ENCODE data around the gene POMGNT2.

The POMGNT2 gene

DNA sequence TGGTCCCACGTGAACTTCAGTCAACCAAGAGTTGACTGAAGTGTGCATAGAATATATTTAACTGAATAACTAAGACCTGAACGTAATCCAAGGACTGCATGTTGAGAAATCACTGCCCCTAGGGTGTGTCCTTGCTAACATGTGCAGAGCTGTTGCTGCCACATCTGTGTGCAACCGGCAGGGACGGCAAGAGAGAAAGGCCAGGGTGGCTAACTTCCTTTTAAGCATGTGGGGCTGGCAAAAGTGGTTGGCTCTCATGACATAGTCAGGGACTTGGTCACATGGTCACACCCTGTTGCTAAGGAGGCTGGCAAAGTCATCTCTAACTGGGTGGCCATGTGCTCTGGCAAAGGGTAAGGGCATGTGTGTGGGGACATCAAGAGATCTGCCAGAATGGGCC lies 74.4 kb downstream of the POMGNT2 start:
- Histone ChIP-seq H3K27ac (replicated peaks) (no peak overlapping the region), H3K4me3 (replicated peaks; ENCODE audit: insufficient read depth, low read length) (no peak overlapping the region), H3K27me3 (ENCODE audit: insufficient read depth, poor library complexity, severe bottlenecking) (no peaks in the 10 kb centered on the region)
- no peak for TF ChIP-seq POLR2AphosphoS5 (IDR thresholded peaks at IDR 0.05; ENCODE audit: low read depth)
- TF ChIP-seq, protein P1, sequence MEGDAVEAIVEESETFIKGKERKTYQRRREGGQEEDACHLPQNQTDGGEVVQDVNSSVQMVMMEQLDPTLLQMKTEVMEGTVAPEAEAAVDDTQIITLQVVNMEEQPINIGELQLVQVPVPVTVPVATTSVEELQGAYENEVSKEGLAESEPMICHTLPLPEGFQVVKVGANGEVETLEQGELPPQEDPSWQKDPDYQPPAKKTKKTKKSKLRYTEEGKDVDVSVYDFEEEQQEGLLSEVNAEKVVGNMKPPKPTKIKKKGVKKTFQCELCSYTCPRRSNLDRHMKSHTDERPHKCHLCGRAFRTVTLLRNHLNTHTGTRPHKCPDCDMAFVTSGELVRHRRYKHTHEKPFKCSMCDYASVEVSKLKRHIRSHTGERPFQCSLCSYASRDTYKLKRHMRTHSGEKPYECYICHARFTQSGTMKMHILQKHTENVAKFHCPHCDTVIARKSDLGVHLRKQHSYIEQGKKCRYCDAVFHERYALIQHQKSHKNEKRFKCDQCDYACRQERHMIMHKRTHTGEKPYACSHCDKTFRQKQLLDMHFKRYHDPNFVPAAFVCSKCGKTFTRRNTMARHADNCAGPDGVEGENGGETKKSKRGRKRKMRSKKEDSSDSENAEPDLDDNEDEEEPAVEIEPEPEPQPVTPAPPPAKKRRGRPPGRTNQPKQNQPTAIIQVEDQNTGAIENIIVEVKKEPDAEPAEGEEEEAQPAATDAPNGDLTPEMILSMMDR (IDR thresholded peaks at IDR 0.05; ENCODE audit: insufficient read depth, low read length): no peak
- no peak for TF ChIP-seq SPI1 (IDR thresholded peaks at IDR 0.05; ENCODE audit: borderline replicate concordance, low read depth)
- DNase-seq (ENCODE audit: low read depth in 1 of 2, low spot score in 1 of 2): peak in 1 of 2 experiments; percentile 56

DNA sequence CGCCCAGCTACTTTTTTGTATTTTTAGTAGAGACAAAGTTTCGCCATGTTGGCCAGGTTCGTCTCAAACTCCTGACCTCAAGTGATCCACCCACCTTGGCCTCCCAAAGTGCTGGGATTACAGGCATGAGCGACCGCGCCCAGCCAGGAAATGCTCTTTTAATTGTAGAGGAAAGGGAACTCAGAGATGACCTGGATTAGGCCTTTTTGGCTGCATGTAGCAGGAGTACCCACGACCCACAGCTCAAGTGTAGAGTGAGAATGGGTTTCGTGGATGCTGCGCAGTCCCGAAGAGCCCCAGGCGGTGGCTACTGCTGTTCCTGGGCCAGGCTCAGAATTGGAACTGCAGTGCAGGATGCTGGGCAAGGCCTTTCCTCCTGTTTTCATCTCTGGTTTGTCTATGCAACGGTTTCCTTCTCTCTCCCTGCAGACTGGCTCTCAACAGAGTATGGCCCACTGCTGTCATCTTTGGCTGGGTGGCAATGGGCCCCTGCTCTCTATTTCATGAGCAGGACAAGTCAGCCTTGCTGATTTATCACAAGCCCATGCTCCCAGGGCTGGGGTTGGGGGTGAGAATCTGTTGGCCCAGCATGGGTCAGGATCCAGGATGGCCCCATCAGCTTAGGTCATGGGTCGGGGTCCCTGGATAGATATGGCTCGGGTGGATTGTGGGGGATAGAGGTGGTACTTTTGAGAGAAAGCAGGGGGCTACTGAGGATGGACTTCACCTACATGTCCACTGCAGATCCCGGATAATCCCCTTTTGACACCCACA lies 75.5 kb downstream of the POMGNT2 start:
- TF ChIP-seq GABPA (IDR thresholded peaks at IDR 0.05; ENCODE audit: low read depth) (no peak), POLR2AphosphoS5 (IDR thresholded peaks at IDR 0.05; ENCODE audit: low read depth) (no peak), SPI1 (IDR thresholded peaks at IDR 0.05; ENCODE audit: borderline replicate concordance, low read depth) (no peak)
- TF ChIP-seq, protein P1 (IDR thresholded peaks at IDR 0.05; ENCODE audit: insufficient read depth, low read length): no peak
- TF ChIP-seq, protein P2, sequence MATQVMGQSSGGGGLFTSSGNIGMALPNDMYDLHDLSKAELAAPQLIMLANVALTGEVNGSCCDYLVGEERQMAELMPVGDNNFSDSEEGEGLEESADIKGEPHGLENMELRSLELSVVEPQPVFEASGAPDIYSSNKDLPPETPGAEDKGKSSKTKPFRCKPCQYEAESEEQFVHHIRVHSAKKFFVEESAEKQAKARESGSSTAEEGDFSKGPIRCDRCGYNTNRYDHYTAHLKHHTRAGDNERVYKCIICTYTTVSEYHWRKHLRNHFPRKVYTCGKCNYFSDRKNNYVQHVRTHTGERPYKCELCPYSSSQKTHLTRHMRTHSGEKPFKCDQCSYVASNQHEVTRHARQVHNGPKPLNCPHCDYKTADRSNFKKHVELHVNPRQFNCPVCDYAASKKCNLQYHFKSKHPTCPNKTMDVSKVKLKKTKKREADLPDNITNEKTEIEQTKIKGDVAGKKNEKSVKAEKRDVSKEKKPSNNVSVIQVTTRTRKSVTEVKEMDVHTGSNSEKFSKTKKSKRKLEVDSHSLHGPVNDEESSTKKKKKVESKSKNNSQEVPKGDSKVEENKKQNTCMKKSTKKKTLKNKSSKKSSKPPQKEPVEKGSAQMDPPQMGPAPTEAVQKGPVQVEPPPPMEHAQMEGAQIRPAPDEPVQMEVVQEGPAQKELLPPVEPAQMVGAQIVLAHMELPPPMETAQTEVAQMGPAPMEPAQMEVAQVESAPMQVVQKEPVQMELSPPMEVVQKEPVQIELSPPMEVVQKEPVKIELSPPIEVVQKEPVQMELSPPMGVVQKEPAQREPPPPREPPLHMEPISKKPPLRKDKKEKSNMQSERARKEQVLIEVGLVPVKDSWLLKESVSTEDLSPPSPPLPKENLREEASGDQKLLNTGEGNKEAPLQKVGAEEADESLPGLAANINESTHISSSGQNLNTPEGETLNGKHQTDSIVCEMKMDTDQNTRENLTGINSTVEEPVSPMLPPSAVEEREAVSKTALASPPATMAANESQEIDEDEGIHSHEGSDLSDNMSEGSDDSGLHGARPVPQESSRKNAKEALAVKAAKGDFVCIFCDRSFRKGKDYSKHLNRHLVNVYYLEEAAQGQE (IDR thresholded peaks at IDR 0.05; ENCODE audit: insufficient replicate concordance, low read depth): no peak
- no peaks in the 10 kb centered on the region for H3K27me3 ChIP-seq (ENCODE audit: insufficient read depth, poor library complexity, severe bottlenecking)
- no peak overlapping the region for H3K4me3 ChIP-seq (replicated peaks; ENCODE audit: insufficient read depth, low read length)
- no peak for DNase-seq (ENCODE audit: low read depth in 1 of 2, low spot score in 1 of 2)
- no peak overlapping the region for H3K27ac ChIP-seq (replicated peaks)
